ENCODE results near the gene ACSL1.

Gene ACSL1

GRCh38 chr4:184713887-184714286, 111.9 kb downstream of the ACSL1 start:
- no peak for DNase-seq

GRCh38 chr4:184712322-184712721, 113.4 kb downstream of the ACSL1 start:
- DNase-seq: no peak

- no peak for DNase-seq
Observed at GRCh38 chr4:184706453-184706852, 119.3 kb downstream of the ACSL1 start.

- DNase-seq: no peak
Observed at GRCh38 chr4:184705692-184706091, 120.1 kb downstream of the ACSL1 start.

All from NCI-H2081 (cell line).